ENCODE data around the gene MYH14.

Gene MYH14

DNA sequence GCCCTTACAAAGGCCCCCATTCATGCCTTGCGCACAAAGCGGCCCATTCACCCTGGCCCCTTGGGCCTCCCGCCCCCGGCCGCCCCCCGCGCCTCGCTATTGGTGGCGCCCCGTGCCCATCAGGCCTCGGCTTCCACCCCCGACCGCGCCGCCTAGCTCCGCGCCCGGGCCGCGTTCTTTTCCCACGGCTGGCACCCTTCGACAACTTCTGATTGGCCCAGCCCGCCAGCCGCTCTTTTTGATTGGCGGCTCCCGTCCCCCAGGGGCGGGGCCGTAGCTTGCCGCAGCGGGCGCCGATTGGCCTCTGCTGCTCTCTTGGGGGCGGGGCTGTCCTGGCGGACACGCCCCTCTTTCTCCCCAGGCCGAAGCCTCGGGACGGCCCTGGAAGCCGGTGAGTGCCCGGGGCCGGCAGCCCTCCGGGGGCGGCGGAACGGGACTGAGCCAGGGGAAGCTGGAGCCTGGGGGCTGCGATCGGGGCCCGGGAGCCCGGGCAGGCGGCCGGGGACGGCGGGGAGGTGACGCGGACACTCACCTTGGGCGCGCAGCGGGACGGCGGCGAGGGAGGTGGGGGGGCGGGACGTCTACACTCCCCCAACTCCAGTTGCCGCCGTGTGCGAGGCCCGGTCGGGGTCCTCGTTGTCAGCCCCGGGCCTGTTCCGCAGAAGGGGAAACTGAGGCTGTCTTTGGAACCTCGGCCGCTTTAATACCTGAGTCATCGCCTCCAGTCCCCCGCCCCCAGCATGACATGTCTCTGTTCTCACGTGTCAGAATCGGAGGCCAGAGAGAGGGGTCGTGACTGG, at the start of gene MYH14:
MYH14 (plus strand) TSS at position 342 of the 800 bp plus-strand sequence. CDS start 6,744 bp downstream, outside the sequence.
- peak; percentile 93 to 94 for DNase-seq

- no peak for DNase-seq
Measured at GRCh38 chr19:50154529-50154928, 48.9 kb upstream of the MYH14 start.

- peak in 1 of 2 experiments; percentile 53 for DNase-seq
Measured at GRCh38 chr19:50155520-50156109, 47.8 kb upstream of the MYH14 start.

DNA sequence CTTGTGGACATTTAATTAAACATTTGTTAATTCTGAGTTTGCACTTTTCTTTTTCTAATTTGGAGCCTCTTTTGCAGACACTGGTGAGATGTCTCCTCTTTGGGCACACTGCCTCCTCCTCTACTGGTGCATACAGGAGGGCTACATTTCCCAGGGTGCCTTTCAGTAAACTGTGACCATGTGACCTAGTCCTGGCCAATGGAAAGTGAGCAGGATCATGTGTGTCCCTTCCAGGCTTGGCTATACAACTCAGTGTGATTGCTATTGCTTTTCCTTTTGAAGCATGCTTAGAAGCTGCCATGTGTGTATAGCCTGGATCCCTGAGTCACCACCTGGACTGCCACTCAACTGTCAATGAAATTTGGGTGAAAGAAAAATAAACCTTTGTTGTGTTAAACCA, 44.8 kb upstream of the MYH14 start:
- DNase-seq: no peak

- no peak for DNase-seq
Measured at GRCh38 chr19:50159078-50159477, 44.3 kb upstream of the MYH14 start.

DNA sequence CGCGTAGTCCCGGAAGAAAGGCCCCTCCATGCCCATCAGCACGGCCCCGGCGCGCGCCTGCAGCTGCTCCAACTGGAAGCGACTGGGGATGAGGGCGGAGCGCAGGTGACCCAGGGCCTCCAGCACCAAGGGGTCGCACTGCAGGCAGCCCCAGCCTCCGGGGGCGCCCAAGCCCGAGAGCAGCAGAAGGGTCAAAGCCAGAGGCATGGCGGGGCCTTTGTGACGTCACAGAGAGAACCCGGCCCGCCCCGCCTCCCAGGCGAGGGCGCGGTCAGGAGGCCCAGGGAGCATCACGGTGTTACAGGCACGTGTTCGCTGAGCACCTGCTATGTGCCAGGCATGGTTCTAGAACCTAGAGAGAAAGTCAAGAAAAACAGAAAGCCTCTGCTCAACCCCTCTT, 40.4 kb upstream of the MYH14 start, which contains the start of gene IZUMO2:
IZUMO2 (minus strand) TSS at position 294 of the 400 bp plus-strand sequence; CDS start at position 207, 87 bp downstream.
- peak; percentile 46 to 49 for DNase-seq

DNA sequence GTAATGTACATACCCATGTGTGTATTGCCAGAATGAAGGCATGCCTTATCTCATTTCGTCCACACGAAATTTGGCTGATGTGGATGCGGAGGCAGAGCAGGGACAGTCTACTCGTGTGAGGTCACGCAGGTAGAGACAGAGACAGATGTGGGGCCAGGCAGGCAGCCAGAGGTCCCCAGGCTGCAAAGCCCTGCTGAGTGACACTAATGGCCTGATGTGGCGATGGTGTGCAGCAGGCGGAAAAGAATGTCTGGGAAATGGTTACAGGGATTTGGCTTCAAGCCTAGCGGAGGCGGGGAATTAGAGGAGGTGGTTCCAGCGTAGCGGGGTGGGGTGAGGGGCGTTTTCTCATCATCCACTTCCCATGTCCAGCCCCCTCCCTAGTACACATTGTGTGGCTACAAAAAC, 36.1 kb upstream of the MYH14 start:
- DNase-seq: no peak

GRCh38 chr19:50171752-50172151, 31.7 kb upstream of the MYH14 start:
- no peak for DNase-seq

DNA sequence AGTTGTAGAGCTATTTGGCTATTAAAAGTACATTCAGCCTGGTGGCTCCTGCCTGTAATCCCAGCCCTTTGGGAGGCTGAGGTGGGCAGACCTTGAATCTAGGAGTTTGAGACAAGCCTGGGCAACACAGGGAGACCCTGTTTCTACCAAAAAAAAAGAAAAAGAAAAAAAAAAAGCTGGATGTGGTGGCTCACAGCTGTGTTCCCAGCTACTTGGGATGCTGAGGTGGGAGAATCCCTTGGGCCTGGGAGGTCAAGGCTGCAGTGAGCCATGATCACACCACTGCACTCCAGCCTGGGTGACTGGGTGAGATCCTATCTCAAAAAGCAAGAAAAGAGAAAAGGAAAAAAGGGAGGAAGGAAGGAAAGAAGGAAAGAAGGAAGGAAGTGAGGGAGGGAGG, 30.7 kb upstream of the MYH14 start:
- DNase-seq: no peak

DNA sequence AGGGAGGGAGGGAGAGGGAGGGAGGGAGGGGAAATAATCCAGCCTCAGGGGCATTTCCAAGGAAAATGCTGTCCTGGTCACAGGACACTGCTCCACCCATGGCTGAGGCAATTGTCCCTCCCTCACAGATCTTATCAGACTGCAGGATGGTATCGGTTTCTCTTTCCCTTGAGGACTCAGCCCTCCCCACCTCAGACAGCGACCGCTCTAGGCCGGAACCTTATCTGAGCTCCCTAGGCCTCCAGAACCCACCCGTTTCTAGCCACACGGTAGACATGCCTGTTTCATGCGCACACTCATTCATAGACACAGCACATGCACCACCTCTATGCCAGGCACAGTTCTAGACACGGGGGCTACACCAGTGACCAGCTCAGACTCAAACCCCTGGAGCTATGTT, 30.3 kb upstream of the MYH14 start:
- DNase-seq: no peak

GRCh38 chr19:50174100-50174793, 29.2 kb upstream of the MYH14 start:
- DNase-seq: no peak

DNA sequence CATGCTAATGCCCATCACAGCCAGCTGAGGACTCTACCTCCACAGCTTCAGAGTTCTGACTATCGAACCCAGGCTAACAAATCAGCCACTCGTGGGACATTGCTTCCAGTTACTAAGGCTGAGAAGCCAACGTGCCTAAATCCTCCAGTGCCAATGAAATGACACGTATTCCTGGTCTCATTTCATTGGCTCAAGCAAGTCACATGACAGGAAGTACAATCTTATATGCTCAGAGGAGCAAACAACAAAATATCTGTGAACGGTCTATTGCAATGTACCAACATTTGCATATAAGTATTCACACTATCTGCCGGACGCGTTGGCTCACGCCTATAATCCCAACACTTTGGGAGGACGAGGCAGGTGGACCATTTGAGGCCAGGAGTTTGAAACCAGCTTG, 27.5 kb upstream of the MYH14 start:
- no peak for DNase-seq

GRCh38 chr19:50176775-50177174, 26.6 kb upstream of the MYH14 start:
- no peak for DNase-seq

DNA sequence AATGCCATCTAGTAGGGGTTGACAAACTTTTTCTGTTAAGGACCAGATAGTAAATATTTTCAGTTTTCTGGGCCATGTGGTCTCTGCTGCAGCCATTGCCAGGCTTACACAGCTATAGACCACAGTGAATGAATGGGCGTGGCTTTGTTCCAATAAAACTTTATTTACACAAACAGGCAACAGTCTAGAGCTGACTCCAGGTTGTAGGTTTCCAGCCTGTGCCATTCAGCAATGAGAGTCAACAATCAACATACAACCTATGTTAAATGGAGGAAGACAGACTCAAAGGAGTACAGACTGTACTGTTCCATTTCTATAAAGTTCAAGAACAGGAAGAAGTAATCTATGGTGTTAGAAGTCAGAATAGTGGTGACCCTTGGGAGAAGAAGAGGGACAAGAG, 25.1 kb upstream of the MYH14 start:
- no peak for DNase-seq

DNA sequence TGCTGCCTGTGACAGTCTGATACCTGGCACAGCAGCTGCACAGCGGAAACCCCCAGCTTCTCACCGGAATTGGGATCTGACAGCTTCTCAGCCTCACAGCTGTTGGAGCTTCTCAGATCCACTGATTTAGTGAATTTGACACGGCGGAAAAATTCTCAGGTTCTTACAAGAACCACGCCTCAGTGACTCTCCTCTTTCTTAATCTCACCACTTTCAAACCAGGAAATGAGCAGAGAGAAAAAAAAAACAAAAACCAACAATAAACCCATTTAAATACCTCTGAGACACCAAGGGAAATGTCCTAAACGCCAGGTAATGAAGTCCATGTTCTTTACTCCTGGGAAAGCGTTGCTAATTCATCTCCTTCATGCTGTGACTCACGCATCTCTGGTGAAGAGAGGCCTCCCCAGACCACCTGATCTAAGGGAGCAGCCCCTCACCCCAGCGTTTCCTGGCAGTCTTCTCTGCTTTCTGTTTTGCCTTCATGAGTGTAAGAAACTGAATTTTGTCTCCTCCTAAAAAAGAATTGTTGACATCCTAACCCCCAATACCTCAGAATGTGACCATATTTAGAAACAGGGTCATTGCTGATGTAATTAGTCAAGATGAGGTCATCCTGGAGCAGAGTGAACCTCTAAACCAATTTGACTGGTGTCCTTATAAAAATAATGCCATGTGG, 24.4 kb upstream of the MYH14 start:
- DNase-seq: no peak

DNA sequence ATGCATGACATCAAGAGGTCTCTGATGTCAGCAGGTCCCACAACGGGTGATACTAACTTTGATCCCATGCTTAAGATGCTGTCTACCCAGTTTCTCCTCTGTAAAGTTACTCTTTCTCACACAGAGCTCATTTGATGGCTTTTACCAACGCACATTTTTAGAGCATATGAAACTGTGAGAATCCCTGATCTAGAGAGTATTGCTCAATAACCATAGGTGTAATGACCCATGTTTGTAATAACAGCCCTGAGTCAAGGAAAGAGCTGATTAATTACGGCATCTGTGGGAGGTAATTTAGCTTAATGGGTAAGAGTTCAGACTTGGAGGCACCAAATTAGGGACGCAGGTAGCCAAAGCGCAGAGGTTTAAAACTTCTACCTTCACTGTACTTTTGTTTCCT, 22.3 kb upstream of the MYH14 start:
- no peak for DNase-seq

DNA sequence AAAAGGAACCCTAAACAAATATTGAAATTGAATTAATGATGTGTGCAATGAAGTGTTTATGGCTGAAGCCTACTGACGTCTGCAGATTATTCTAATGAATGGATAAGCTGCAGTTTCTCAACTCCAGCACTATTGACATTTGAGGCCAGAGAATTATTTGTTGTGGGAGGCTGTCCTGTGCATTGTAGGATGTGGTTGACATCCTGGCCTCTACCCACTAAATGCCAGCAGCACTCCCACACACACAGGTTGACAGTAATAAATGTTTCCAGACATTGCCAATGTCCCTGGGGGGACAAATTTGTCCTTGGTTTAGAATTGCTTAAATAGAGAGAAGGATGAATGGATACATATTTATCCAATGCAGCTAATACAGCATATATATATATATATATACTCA, 19.2 kb upstream of the MYH14 start:
- DNase-seq: no peak

GRCh38 chr19:50187937-50188336, 15.5 kb upstream of the MYH14 start:
- DNase-seq: no peak

DNA sequence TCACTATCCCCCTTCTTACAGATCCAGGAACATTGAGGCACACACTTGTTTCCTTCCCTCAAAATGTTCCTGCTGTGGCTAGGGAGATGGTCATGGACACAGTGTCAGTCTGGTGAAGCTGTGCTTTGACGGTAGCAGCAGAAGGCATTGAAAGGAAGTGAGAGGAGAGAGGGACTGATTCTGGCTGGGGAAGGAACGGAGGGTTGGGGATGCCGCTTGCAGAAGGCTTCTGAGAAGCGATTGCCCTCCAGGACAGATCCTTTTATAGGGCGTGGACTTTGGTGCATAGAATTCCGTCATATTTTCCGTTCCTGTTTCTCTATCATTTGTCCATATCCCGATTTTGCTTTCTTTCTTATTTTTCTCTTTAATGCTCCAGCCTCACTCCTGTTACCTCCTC, 14.1 kb upstream of the MYH14 start:
- DNase-seq: no peak

- no peak for DNase-seq
Measured at GRCh38 chr19:50190439-50190891, 13.0 kb upstream of the MYH14 start.

DNA sequence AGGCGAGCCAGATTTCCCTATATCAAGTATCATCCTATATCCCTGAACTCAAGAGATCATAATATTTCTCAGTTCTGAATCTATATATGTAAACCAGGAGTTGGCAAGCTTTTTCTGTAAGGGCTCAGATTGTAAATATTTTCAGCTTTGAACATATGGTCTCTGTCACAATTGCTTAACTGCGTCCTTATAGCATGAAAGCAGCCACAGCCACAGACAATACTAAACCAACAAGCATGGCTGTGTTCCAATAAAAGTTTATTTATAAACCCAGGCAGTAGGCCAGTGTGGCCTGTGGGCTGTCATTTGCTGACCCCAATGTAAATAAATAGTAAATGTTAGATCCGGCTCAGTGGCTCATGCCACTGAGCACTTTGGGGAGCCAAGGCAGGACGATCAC, 12.2 kb upstream of the MYH14 start:
- DNase-seq: no peak

GRCh38 chr19:50192463-50193211, 10.8 kb upstream of the MYH14 start:
- DNase-seq: no peak

Measured in NCI-H1930 (cell line).